ENCODE data around the gene RBMS1. TPM values are rescaled to one million over a fixed set of nuclear protein-coding genes. Genes with fewer than 3 reads are reported as not detected.

The RBMS1 gene
- total and polyA plus RNA-seq, 2 of the 13 experiments (the other 11 are each of a cell fraction or from before 2014, with no cell fraction given): 55.5 to 110 TPM

DNA sequence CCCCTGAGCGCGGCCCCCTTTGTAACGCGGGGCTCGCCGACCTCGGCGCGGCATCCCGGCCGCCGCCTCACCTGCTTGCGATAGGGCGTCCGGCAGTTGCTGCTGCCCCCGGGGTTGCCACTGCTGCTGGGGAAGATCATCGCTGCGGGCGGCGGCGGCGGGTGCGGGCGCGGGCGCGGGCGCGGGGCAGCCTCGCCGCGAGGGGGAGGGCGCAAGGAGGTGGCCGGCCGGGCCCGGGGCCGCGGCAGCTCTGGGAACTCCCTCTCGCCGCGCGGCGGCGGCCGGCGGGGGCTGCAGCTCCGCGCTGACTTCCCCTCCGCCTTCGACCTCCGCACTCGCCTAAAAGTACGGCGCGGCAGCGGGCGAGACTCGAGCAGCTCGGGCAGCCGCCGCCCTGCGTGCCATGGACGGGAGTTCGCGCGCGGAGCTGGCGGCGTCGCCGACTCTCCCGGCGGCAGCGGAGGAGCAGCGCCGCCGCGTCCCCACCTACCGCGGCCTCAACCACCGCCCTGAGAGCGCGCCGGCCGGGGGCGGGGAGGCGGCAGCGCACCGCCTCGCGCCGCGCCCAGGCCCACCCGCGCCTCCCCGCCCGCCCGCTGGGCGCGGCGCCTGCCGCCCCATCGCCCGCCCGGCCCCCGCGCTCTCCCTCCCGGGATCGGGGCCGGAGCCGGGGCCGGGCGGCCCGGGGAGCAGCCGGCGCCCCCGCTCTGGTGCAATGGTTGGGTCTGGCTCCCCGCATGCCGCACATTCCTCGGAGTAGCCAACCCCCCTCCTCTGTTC is 86.0 kb downstream of the RBMS1 start (continued):
- no peak for TF ChIP-seq RFXANK (CRISPR knock-in tag; IDR thresholded peaks at IDR 0.05)
- TF ChIP-seq, protein P1, sequence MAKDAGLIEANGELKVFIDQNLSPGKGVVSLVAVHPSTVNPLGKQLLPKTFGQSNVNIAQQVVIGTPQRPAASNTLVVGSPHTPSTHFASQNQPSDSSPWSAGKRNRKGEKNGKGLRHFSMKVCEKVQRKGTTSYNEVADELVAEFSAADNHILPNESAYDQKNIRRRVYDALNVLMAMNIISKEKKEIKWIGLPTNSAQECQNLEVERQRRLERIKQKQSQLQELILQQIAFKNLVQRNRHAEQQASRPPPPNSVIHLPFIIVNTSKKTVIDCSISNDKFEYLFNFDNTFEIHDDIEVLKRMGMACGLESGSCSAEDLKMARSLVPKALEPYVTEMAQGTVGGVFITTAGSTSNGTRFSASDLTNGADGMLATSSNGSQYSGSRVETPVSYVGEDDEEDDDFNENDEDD (CRISPR knock-in tag; IDR thresholded peaks at IDR 0.05; ENCODE audit: borderline replicate concordance): peak; percentile 21; the same call in 1 of the 2 replicates
- TF ChIP-seq FOXC1 (CRISPR knock-in tag; IDR thresholded peaks at IDR 0.05; ENCODE audit: borderline replicate concordance): 0 out of 2 replicates have a peak, but pooled peaks have one; percentile 34
- no peak for TF ChIP-seq ZNF674 (CRISPR knock-in tag; IDR thresholded peaks at IDR 0.05; ENCODE audit: low read depth)
- no peak for TF ChIP-seq SP5 (CRISPR knock-in tag; IDR thresholded peaks at IDR 0.05; ENCODE audit: borderline replicate concordance, low read depth)
- no peak for TF ChIP-seq PHB2 (IDR thresholded peaks at IDR 0.05; ENCODE audit: partially characterized antibody)
- TF ChIP-seq ZNF143 (CRISPR knock-in tag; IDR thresholded peaks at IDR 0.05): no peak
- TF ChIP-seq ZNF556 (CRISPR knock-in tag; IDR thresholded peaks at IDR 0.05; ENCODE audit: borderline replicate concordance): no peak
- TF ChIP-seq ZNF670 (CRISPR knock-in tag; IDR thresholded peaks at IDR 0.05; ENCODE audit: borderline replicate concordance): no peak
- no peak for TF ChIP-seq ZBTB21 (CRISPR knock-in tag; IDR thresholded peaks at IDR 0.05)
- TF ChIP-seq MEIS1 (CRISPR knock-in tag; IDR thresholded peaks at IDR 0.05; ENCODE audit: borderline replicate concordance): no peak
- no peak for TF ChIP-seq JUND (CRISPR knock-in tag; IDR thresholded peaks at IDR 0.05)
- TF ChIP-seq MAZ (IDR thresholded peaks at IDR 0.05; ENCODE audit: borderline replicate concordance, low read depth, low read length): no peak
- TF ChIP-seq MAZ (CRISPR knock-in tag; IDR thresholded peaks at IDR 0.05; ENCODE audit: low read depth): peak; percentile 79
- no peak for TF ChIP-seq SMAD1 (CRISPR knock-in tag; IDR thresholded peaks at IDR 0.05; ENCODE audit: borderline replicate concordance, low read depth)
- no peak for TF ChIP-seq MEF2D (CRISPR knock-in tag; IDR thresholded peaks at IDR 0.05)
- TF ChIP-seq HMG20B (CRISPR knock-in tag; conservative IDR thresholded peaks at IDR 0.05): no peak
- TF ChIP-seq, protein P2, sequence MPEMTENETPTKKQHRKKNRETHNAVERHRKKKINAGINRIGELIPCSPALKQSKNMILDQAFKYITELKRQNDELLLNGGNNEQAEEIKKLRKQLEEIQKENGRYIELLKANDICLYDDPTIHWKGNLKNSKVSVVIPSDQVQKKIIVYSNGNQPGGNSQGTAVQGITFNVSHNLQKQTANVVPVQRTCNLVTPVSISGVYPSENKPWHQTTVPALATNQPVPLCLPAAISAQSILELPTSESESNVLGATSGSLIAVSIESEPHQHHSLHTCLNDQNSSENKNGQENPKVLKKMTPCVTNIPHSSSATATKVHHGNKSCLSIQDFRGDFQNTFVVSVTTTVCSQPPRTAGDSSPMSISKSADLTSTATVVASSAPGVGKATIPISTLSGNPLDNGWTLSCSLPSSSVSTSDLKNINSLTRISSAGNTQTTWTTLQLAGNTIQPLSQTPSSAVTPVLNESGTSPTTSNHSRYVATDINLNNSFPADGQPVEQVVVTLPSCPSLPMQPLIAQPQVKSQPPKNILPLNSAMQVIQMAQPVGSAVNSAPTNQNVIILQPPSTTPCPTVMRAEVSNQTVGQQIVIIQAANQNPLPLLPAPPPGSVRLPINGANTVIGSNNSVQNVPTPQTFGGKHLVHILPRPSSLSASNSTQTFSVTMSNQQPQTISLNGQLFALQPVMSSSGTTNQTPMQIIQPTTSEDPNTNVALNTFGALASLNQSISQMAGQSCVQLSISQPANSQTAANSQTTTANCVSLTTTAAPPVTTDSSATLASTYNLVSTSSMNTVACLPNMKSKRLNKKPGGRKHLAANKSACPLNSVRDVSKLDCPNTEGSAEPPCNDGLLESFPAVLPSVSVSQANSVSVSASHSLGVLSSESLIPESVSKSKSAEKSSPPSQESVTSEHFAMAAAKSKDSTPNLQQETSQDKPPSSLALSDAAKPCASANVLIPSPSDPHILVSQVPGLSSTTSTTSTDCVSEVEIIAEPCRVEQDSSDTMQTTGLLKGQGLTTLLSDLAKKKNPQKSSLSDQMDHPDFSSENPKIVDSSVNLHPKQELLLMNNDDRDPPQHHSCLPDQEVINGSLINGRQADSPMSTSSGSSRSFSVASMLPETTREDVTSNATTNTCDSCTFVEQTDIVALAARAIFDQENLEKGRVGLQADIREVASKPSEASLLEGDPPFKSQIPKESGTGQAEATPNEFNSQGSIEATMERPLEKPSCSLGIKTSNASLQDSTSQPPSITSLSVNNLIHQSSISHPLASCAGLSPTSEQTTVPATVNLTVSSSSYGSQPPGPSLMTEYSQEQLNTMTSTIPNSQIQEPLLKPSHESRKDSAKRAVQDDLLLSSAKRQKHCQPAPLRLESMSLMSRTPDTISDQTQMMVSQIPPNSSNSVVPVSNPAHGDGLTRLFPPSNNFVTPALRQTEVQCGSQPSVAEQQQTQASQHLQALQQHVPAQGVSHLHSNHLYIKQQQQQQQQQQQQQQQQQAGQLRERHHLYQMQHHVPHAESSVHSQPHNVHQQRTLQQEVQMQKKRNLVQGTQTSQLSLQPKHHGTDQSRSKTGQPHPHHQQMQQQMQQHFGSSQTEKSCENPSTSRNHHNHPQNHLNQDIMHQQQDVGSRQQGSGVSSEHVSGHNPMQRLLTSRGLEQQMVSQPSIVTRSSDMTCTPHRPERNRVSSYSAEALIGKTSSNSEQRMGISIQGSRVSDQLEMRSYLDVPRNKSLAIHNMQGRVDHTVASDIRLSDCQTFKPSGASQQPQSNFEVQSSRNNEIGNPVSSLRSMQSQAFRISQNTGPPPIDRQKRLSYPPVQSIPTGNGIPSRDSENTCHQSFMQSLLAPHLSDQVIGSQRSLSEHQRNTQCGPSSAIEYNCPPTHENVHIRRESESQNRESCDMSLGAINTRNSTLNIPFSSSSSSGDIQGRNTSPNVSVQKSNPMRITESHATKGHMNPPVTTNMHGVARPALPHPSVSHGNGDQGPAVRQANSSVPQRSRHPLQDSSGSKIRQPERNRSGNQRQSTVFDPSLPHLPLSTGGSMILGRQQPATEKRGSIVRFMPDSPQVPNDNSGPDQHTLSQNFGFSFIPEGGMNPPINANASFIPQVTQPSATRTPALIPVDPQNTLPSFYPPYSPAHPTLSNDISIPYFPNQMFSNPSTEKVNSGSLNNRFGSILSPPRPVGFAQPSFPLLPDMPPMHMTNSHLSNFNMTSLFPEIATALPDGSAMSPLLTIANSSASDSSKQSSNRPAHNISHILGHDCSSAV (CRISPR knock-in tag; IDR thresholded peaks at IDR 0.05; ENCODE audit: borderline replicate concordance): no peak
- TF ChIP-seq, protein P3, sequence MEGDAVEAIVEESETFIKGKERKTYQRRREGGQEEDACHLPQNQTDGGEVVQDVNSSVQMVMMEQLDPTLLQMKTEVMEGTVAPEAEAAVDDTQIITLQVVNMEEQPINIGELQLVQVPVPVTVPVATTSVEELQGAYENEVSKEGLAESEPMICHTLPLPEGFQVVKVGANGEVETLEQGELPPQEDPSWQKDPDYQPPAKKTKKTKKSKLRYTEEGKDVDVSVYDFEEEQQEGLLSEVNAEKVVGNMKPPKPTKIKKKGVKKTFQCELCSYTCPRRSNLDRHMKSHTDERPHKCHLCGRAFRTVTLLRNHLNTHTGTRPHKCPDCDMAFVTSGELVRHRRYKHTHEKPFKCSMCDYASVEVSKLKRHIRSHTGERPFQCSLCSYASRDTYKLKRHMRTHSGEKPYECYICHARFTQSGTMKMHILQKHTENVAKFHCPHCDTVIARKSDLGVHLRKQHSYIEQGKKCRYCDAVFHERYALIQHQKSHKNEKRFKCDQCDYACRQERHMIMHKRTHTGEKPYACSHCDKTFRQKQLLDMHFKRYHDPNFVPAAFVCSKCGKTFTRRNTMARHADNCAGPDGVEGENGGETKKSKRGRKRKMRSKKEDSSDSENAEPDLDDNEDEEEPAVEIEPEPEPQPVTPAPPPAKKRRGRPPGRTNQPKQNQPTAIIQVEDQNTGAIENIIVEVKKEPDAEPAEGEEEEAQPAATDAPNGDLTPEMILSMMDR (CRISPR knock-in tag; IDR thresholded peaks at IDR 0.05): peak; percentile 24; the same call in 1 of the 2 replicates

Measured in HepG2 (cell line).